ENCODE results near the gene ADAMTSL4.

The ADAMTSL4 gene

GRCh38 chr1:150552911-150553289 lies 3.7 kb downstream of the ADAMTSL4 start:
- peak overlapping the region; percentile 73 for H3K27ac ChIP-seq
- no peak for DNase-seq (ENCODE audit: low read depth, low spot score)

GRCh38 chr1:150553392-150554085 lies 4.3 kb downstream of the ADAMTSL4 start:
- H3K27ac ChIP-seq: no peak overlapping the region
- no peak for DNase-seq (ENCODE audit: low read depth, low spot score)

GRCh38 chr1:150554086-150554452 lies 4.9 kb downstream of the ADAMTSL4 start:
- no peak for DNase-seq (ENCODE audit: low read depth, low spot score)
- H3K27ac ChIP-seq: no peak overlapping the region

GRCh38 chr1:150555198-150555970 lies 6.2 kb downstream of the ADAMTSL4 start:
- H3K27ac ChIP-seq: no peak overlapping the region
- no peak for DNase-seq (ENCODE audit: low read depth, low spot score)

DNA sequence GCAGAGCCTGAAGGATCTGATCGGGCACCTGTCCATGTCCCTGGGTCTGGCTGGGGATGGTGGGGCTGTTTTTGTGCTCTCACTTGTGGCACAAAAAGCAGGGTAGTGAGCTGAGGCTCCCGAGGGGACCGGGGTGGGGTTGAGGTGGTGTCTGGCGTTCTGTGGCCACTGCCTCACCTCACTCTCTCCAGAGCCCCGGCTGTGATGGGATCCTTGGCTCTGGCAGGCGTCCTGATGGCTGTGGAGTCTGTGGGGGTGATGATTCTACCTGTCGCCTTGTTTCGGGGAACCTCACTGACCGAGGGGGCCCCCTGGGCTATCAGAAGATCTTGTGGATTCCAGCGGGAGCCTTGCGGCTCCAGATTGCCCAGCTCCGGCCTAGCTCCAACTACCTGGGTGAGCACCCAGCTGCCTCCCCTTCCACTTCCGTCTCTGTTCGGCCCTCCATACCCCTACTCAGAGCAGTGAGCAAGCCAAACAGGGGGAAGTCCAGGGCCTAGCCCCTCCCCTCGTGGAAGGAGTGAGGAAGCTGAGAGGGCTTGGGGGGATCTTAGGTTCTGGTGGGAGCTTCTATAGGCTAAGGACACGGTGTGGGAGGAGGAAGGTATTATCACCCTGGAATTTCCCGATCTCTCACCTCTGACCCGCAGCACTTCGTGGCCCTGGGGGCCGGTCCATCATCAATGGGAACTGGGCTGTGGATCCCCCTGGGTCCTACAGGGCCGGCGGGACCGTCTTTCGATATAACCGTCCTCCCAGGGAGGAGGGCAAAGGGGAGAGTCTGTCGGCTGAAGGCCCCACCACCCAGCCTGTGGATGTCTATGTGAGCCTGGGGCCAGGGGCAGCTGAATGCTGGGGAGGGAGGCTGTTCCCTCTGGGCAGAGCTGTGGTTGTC lies 7.0 kb downstream of the ADAMTSL4 start:
- no peak overlapping the region for H3K27ac ChIP-seq
- DNase-seq (ENCODE audit: low read depth, low spot score): no peak

DNA sequence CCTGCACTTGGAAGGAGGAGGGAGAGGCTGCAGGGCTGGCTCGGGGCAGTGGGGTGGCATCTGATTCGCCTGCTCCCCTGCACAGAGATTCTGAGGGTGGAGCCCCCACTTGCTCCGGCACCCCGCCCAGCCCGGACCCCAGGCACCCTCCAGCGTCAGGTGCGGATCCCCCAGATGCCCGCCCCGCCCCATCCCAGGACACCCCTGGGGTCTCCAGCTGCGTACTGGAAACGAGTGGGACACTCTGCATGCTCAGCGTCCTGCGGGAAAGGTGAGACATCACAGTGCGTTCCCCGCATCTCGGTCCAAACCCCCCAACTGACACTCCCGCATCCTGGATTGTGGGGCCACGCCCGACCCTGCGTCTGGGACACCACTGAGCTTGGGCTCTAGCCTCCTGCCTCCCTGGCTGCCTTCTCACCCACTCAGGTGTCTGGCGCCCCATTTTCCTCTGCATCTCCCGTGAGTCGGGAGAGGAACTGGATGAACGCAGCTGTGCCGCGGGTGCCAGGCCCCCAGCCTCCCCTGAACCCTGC lies 7.9 kb downstream of the ADAMTSL4 start:
- H3K27ac ChIP-seq: no peak overlapping the region
- no peak for DNase-seq (ENCODE audit: low read depth, low spot score)

GRCh38 chr1:150557813-150558212 lies 8.6 kb downstream of the ADAMTSL4 start:
- DNase-seq (ENCODE audit: low read depth, low spot score): no peak

GRCh38 chr1:150558303-150558704 lies 9.1 kb downstream of the ADAMTSL4 start:
- DNase-seq (ENCODE audit: low read depth, low spot score): no peak
- H3K27ac ChIP-seq: no peak overlapping the region

More at GRCh38 chr1:150557813-150558212, 8.6 kb downstream of the ADAMTSL4 start:
- no peak overlapping the region for H3K27ac ChIP-seq

GRCh38 chr1:150558761-150559655 lies 9.8 kb downstream of the ADAMTSL4 start:
- DNase-seq (ENCODE audit: low read depth, low spot score): no peak
- no peak overlapping the region for H3K27ac ChIP-seq

GRCh38 chr1:150559656-150560010 lies 10.4 kb downstream of the ADAMTSL4 start:
- peak overlapping the region; percentile 100 for H3K27ac ChIP-seq
- DNase-seq (ENCODE audit: low read depth, low spot score): no peak

GRCh38 chr1:150560011-150560438 lies 10.8 kb downstream of the ADAMTSL4 start:
- H3K27ac ChIP-seq: peak overlapping the region; percentile 100
- no peak for DNase-seq (ENCODE audit: low read depth, low spot score)

- peak overlapping the region; percentile 100 for H3K27ac ChIP-seq
- no peak for DNase-seq (ENCODE audit: low read depth, low spot score)
Measured at GRCh38 chr1:150560576-150561253, 11.5 kb downstream of the ADAMTSL4 start.

DNA sequence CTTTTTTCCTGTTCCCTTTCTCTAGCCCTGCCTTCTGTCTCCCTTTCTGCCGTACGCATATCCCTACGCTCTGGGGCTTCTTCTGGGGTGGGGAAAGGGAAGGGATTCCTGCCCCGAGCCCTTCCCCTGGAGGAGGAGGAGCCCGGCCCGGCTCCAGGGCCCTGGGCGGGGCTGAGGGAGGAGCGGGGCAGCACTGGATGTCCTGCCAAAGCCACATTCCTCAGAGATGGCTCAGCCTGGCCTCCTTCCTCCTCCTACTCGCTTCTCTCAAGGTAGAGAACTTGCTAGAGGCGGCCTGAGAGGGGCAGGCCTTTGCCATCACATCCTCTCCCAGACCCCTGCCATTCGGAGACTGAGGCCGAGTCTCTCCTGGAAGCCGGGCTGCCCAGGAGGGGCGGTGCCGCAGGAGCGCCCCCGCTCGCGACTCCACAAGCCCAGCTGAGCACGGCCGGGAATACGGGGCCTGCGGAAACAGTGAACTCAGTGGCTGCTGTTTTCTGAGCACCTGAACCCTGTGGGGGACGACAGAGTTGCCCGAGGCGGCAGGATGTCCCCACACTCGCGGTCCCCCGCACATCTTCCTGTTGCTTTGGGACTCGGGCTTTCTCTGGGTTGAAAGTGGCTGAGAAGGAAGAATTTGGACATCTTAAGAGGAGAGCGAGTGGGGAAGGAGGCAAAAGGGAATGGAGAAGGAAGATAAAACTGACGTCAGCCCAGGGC lies 12.2 kb downstream of the ADAMTSL4 start:
- DNase-seq (ENCODE audit: low read depth, low spot score): peak; percentile 93
- H3K27ac ChIP-seq: peak overlapping the region; percentile 100

DNA sequence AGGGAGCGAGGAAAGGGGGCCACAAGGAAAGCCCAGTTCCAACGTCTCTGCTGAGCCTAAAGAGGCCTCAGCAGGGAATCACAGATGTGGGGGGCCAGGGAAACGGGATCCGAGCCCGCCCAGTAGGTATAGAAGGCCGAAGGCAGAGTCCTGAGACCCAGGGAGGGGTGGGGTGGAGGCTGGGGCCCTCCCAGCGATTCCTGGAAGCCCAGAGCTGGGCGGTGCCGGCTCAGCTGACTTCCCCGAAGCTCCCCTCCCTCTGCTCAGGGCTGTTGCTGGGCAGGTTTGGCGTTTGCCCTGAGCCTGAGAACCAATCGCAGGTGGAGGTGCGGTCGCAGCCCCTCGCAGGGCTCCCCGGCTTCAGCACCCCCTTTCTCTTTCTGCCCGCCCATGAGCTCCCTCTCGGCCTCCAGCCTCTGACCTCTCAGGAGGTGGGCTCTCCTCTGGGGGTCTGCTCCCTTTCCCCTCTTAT lies 12.8 kb downstream of the ADAMTSL4 start:
- H3K27ac ChIP-seq: peak overlapping the region; percentile 100
- peak; percentile 79 for DNase-seq (ENCODE audit: low read depth, low spot score)

DNA sequence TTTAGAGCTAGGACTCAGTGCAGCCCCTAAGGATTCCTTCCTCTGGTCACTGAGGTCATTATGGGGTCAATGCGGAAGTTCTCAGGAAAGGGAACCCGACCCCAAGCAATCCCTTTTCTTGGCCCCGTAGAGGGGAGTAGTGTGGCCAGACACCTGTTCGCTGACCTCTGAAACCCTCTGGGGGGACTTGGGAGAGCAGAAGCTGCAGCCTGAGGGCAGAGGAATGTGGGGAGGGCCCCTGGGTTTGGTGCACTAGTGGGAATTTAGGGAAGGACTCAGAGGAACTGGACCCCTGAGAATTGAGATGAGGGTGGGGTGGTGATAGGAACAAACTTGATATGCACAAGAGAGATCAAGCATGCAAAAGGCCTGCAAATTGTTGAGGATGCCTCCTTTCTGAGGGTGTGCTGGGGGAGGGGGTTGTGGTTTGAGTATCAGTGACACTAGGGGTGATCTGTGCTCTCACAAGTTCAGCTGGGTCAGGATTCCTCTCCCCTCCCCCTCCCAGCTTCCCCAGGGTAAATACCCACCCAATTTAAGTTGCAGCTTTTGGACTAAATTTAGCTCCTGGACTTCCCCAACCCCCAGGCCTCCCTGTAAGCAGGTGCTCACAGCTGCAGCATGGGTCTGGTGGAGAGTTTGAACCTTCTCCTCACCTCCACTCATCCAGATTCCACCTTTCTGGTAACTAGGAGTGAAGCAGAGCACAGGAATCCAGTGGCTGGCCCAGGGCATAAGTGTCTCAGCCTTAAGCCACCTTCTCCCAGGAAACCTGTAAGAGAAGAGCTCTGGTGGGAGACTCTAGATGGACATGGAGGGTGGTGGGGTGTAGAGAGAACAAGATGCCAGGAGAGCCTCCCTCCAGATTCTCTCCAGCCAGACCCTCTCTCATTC lies 13.5 kb downstream of the ADAMTSL4 start:
- peak overlapping the region; percentile 100 for H3K27ac ChIP-seq
- no peak for DNase-seq (ENCODE audit: low read depth, low spot score)

DNA sequence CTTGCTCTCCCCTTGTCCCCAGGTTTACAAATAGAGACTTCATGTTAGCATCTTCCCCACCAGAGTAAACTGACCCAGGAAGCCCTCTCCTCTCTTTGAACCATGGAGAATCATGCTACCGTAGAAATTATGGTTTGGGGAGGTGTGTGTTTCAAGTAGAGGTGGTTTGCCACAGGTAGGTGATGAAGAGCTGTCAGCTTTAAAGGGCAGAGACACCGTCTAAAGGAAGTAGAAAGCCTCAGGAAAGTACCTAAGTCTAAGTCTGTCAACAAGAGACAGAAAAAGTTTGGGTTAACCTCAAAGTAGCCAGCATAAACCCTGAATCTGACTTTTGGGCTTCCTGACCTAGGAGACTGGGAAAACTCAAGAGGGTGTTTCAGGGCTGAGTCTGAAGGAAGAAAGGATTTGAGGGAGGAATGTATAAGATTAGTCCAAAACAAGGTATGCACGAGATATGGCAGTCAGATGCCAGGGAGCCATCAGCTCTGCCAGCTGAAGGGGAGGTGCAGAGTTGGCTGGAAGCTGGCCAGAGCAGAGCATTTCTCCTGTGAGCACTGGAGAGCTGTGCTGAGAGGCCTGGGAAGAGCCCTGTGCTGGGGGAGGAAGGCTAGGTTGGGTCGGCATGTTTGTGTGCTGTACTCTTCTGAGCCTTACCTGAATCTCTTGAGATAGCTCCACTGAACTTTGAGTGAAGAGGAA lies 14.3 kb downstream of the ADAMTSL4 start:
- no peak for DNase-seq (ENCODE audit: low read depth, low spot score)

More for the DNA sequence above, 14.3 kb downstream of the ADAMTSL4 start:
- peak overlapping the region; percentile 100 for H3K27ac ChIP-seq

Measured in epithelial cell of prostate (primary cell).